ENCODE measurements around the gene CDH23. TPM values are rescaled to one million over a fixed set of nuclear protein-coding genes. Genes with fewer than 3 reads are reported as not detected.

Gene CDH23
- total RNA-seq, 1 donor from 2014 or later, result not detected

GRCh38 chr10:71845410-71846405, 449.0 kb downstream of the CDH23 start:
- DNase-seq (ENCODE audit: low read depth), result peak; percentile 57
- Histone ChIP-seq H3K27me3 (ENCODE audit: control insufficient read depth, insufficient read depth, low read length) (no peaks in the 10 kb centered on the region), H3K36me3 (ENCODE audit: control insufficient read depth, insufficient read depth, low read length) (peaks cover 2% of the 10 kb centered on the region), H3K4me3 (ENCODE audit: low read depth, low read length) (no peak overlapping the region)
- TF ChIP-seq, protein P1, sequence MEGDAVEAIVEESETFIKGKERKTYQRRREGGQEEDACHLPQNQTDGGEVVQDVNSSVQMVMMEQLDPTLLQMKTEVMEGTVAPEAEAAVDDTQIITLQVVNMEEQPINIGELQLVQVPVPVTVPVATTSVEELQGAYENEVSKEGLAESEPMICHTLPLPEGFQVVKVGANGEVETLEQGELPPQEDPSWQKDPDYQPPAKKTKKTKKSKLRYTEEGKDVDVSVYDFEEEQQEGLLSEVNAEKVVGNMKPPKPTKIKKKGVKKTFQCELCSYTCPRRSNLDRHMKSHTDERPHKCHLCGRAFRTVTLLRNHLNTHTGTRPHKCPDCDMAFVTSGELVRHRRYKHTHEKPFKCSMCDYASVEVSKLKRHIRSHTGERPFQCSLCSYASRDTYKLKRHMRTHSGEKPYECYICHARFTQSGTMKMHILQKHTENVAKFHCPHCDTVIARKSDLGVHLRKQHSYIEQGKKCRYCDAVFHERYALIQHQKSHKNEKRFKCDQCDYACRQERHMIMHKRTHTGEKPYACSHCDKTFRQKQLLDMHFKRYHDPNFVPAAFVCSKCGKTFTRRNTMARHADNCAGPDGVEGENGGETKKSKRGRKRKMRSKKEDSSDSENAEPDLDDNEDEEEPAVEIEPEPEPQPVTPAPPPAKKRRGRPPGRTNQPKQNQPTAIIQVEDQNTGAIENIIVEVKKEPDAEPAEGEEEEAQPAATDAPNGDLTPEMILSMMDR (IDR thresholded peaks at IDR 0.05; ENCODE audit: insufficient read depth, low read length, severe bottlenecking), result no peak
- FAIRE-seq, result no peak

DNA sequence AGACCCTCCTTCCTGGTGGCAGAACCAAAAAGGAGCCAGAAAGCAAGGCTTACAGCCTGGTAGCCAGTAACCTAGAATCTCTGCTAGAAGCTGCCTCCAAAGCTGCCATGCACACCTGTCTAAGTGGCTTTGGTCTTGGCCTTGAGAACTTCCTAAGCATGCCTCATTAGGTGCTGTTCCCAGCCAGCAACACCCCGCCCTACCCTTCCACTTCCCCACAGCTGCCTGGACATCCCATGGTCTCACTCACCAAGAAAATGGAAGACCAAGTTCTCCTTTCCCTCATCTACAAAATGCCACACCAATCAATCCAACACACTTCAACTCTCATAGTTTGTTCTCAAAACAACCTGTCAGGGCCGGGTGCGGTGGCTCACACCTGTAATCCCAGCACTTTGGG, 450.1 kb downstream of the CDH23 start:
- Histone ChIP-seq H3K4me3 (ENCODE audit: low read depth, low read length) (no peak overlapping the region), H3K27me3 (ENCODE audit: control insufficient read depth, insufficient read depth, low read length) (no peaks in the 10 kb centered on the region), H3K36me3 (ENCODE audit: control insufficient read depth, insufficient read depth, low read length) (peaks cover 2% of the 10 kb centered on the region)
- FAIRE-seq (no peak), DNase-seq (ENCODE audit: low read depth) (no peak)
- TF ChIP-seq, protein P1 (IDR thresholded peaks at IDR 0.05; ENCODE audit: insufficient read depth, low read length, severe bottlenecking), result no peak

DNA sequence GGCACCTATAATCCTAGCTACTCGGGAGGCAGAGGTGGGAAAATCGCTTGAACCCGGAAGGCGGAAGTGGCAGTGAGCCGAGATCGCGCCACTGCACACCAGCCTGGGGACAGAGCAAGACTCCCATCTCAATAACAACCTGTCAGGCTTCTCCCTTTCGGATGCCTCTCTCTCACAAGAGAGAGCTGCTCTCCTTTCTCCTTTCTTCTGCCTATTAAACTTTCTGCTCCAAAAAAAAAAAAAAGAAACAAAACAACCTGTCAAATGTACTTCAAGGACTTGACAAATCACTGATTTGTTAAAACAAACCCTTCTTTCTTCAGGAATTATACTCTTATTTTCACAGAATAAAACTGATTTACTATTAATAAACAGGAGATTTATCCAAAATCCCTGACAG, 450.7 kb downstream of the CDH23 start:
- Histone ChIP-seq H3K27me3 (ENCODE audit: control insufficient read depth, insufficient read depth, low read length) (no peaks in the 10 kb centered on the region), H3K36me3 (ENCODE audit: control insufficient read depth, insufficient read depth, low read length) (peaks cover 2% of the 10 kb centered on the region), H3K4me3 (ENCODE audit: low read depth, low read length) (no peak overlapping the region)
- FAIRE-seq, result no peak
- no peak for DNase-seq (ENCODE audit: low read depth)
- TF ChIP-seq, protein P1 (IDR thresholded peaks at IDR 0.05; ENCODE audit: insufficient read depth, low read length, severe bottlenecking), result no peak

- H3K4me3 ChIP-seq (ENCODE audit: low read depth, low read length), result no peak overlapping the region
- FAIRE-seq (no peak), DNase-seq (ENCODE audit: low read depth) (peak; percentile 51)
- no peaks in the 10 kb centered on the region for H3K27me3 ChIP-seq (ENCODE audit: control insufficient read depth, insufficient read depth, low read length)
- TF ChIP-seq, protein P1 (IDR thresholded peaks at IDR 0.05; ENCODE audit: insufficient read depth, low read length, severe bottlenecking), result no peak
- peaks cover 2% of the 10 kb centered on the region for H3K36me3 ChIP-seq (ENCODE audit: control insufficient read depth, insufficient read depth, low read length)
These were observed 451.9 kb downstream of the CDH23 start for GRCh38 chr10:71848325-71849275.

DNA sequence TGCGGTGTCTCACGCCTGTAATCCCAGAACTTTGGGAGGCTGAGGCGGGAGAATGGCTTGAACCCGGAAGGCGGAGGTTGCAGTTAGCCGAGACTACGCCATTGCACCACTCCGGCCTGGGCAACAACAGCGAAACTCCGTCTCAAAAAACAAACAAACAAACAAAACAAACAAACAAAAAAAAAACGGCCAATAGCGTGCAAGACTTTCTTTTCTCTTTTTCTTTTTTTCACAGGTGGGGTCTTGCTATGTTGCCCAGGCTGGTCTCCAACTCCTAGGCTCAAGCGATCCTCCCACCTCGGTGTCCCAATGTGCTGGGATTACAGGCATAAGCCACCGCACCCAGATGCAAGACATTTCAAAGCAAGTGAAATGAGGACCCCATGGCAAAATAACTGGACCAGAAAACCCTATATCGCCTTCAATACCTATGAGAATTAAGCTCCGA, 452.8 kb downstream of the CDH23 start:
- FAIRE-seq, result no peak
- Histone ChIP-seq H3K36me3 (ENCODE audit: control insufficient read depth, insufficient read depth, low read length) (peaks cover 2% of the 10 kb centered on the region), H3K4me3 (ENCODE audit: low read depth, low read length) (peak overlapping the region; percentile 96), H3K27me3 (ENCODE audit: control insufficient read depth, insufficient read depth, low read length) (no peaks in the 10 kb centered on the region)
- no peak for DNase-seq (ENCODE audit: low read depth)
- TF ChIP-seq, protein P1 (IDR thresholded peaks at IDR 0.05; ENCODE audit: insufficient read depth, low read length, severe bottlenecking), result no peak
